Epithelial cell of esophagus (primary cell): ENCODE measurements around the gene ARPIN.
"Not testable (repeated sequence)": the region's sequence is repeated elsewhere in the genome, so short reads cannot be mapped to it uniquely, and the experiment has no call there.

Source experiments
- DNase-seq: peaks from one replicate; pipeline ENCODE4 v3.0.0; 2010; ENCODE audit warnings: low read depth
- H3K4me3 ChIP-seq: 2 replicates; pipeline ENCODE4 v1.5.1; 2011; ENCODE audit warnings: mild to moderate bottlenecking, low read length, control low read depth
- CTCF ChIP-seq: IDR thresholded peaks from 2 replicates; pipeline ENCODE4 v1.5.1; 2011; ENCODE audit warnings: low read depth, mild to moderate bottlenecking, low read length, control low read depth, inconsistent platforms; ENCODE audit not compliant: insufficient read depth; ENCODE audit errors: missing control alignments

The ARPIN gene

GRCh38 chr15:89912674-89913396 is at the start of gene ARPIN:
TSS of gene ARPIN (minus strand) at chr15:89912952. CDS start at chr15:89912835, 117 bp downstream.
- H3K4me3 ChIP-seq: peak within 1 kb of the TSS; percentile 65
- TF ChIP-seq CTCF: no peak
- DNase-seq: peak; percentile 51

GRCh38 chr15:89958107-89958805 is 45.5 kb upstream of the ARPIN start:
- DNase-seq: peak; percentile 95
- H3K4me3 ChIP-seq: no peak overlapping the region
- no peak for TF ChIP-seq CTCF

GRCh38 chr15:89955449-89955998 is 42.8 kb upstream of the ARPIN start:
- not testable (repeated sequence) for DNase-seq, H3K4me3 ChIP-seq

- DNase-seq: no peak
- H3K4me3 ChIP-seq: no peak overlapping the region
- no peak for TF ChIP-seq CTCF
These were observed 41.8 kb upstream of the ARPIN start for GRCh38 chr15:89954541-89954940.

- DNase-seq: no peak
- H3K4me3 ChIP-seq: no peak overlapping the region
- TF ChIP-seq CTCF: no peak
These were observed 36.0 kb upstream of the ARPIN start for GRCh38 chr15:89948796-89949195.

GRCh38 chr15:89947385-89947784 is 34.6 kb upstream of the ARPIN start:
- DNase-seq: no peak
- no peak for TF ChIP-seq CTCF
- no peak overlapping the region for H3K4me3 ChIP-seq

- DNase-seq: no peak
- no peak overlapping the region for H3K4me3 ChIP-seq
- no peak for TF ChIP-seq CTCF
These were observed 34.0 kb upstream of the ARPIN start for GRCh38 chr15:89946681-89947299.

GRCh38 chr15:89943721-89944120 is 31.0 kb upstream of the ARPIN start:
- not testable (repeated sequence) for H3K4me3 ChIP-seq

More at GRCh38 chr15:89943721-89944120, 31.0 kb upstream of the ARPIN start:
- not testable (repeated sequence) for DNase-seq
